Stomach (tissue), 9 donors: ENCODE results near the gene SESTD1. TPM values are rescaled to one million over a fixed set of nuclear protein-coding genes. Genes with fewer than 3 reads are reported as not detected.

Source experiments
- DNase-seq, 2 donors: peaks; one replicate each; pipeline versions ENCODE4 v3.0.0 to v3.0.0-alpha.2; 2013 to 2019
- H3K27ac ChIP-seq, 5 donors: fragments of 200-600 bp in 4 of 5; sonication (generic) in 4 of 5; one replicate each; pipeline ENCODE4 v1.5.1; 2013 to 2019; ENCODE audit warnings: mild to moderate bottlenecking in 1 of 5, moderate library complexity in 1 of 5
- H3K27me3 ChIP-seq, 3 donors: fragments of 200-600 bp; sonication (generic); one replicate each; pipeline ENCODE4 v1.5.1; 2017 to 2019; ENCODE audit warnings: mixed run types in 1 of 3
- H3K36me3 ChIP-seq, 4 donors: fragments of 200-600 bp; sonication (generic); 1 replicate in 3 of 4; 2 replicates in 1 of 4; pipeline ENCODE4 v1.5.1; 2016 to 2019
- H3K4me1 ChIP-seq, 4 donors: fragments of 200-600 bp; sonication (generic); one replicate each; pipeline ENCODE4 v1.5.1; 2016 to 2019
- H3K4me3 ChIP-seq, 4 donors: fragments of 200-600 bp; sonication (generic) in 3 of 4; one replicate each; pipeline ENCODE4 v1.5.1; 2016 to 2019; ENCODE audit warnings: mild to moderate bottlenecking in 1 of 4
- H3K9me3 ChIP-seq, 4 donors: fragments of 200-600 bp; sonication (generic); one replicate each; pipeline ENCODE4 v1.5.1; 2016 to 2019
- CTCF ChIP-seq, 7 experiments: fragments of 450-650 bp in 4 of 7; fragments of 200-600 bp in 3 of 7; sonication (generic) in 3 of 7; IDR thresholded peaks; one replicate each; pipeline ENCODE4 v1.5.1; 2016 to 2019; ENCODE audit warnings: antibody characterized with exemption in 7 of 7, control low read depth in 2 of 7, mild to moderate bottlenecking in 1 of 7
- EP300 ChIP-seq: sonication (generic); formaldehyde crosslinking; IDR thresholded peaks from one replicate; pipeline ENCODE4 v1.6.1; 2017; ENCODE audit warnings: antibody characterized with exemption
- POLR2A ChIP-seq, 4 donors: fragments of 450-650 bp; IDR thresholded peaks; one replicate each; pipeline ENCODE4 v1.6.1; 2016; ENCODE audit warnings: antibody characterized with exemption in 4 of 4, control low read depth in 2 of 4, mild to moderate bottlenecking in 1 of 4, moderate library complexity in 1 of 4
- POLR2AphosphoS5 ChIP-seq, 3 donors: sonication (generic); formaldehyde crosslinking; IDR thresholded peaks; one replicate each; pipeline ENCODE4 v1.6.1; 2016; ENCODE audit warnings: antibody characterized with exemption in 3 of 3
- WGBS, 5 donors: extraction: QIAGEN DNeasy Blood & Tissue Kit in 3 of 5; methylation state at CpG; one replicate each; pipeline versions ENCODE4 v1.1.5 to v1.1.7; 2013 to 2018; 5-methylcytosine and 5-hydroxymethylcytosine counted together
- intact Hi-C: fragments of 100-400 bp; cut with DNase I; formaldehyde crosslinking; loops from one replicate; pipeline ENCODE4 v1.15.1; 2023; ENCODE audit warnings: low total_unique reads
- polyA plus RNA-seq, 3 donors: library from polyadenylated mRNA; stranded (reverse); fragments of 200-250 nt; gene quantifications; one replicate each; pipeline ENCODE4 v1.2.3, GENCODE V29; 2013
- total RNA-seq, 5 donors: library from RNA; depleted of rRNA; stranded (reverse); fragments of >200 nt; gene quantifications; one replicate each; pipeline versions ENCODE4 v1.1.0 to v1.2.3, GENCODE V29; 2014 to 2016
- donor health status: healthy with polysubstance abuse.
- donor health status: Bipolar disorder and iron deficiency.
- donor health status: healthy.

The SESTD1 gene
- total and polyA plus RNA-seq, 8 donors, result 7.4 to 159 (median 26.2) TPM

- intact Hi-C loops, result no loop called here
- peak overlapping the region in 4 of 5 donors; percentile 11 to 76 (median 68) for H3K27ac ChIP-seq
- 68 to 80% (median 78%) methylated on average over 6 of the region's 6 CpGs for WGBS, 5 donors
Measured at GRCh38 chr2:179273461-179273962, 8.9 kb upstream of the SESTD1 start.

DNA sequence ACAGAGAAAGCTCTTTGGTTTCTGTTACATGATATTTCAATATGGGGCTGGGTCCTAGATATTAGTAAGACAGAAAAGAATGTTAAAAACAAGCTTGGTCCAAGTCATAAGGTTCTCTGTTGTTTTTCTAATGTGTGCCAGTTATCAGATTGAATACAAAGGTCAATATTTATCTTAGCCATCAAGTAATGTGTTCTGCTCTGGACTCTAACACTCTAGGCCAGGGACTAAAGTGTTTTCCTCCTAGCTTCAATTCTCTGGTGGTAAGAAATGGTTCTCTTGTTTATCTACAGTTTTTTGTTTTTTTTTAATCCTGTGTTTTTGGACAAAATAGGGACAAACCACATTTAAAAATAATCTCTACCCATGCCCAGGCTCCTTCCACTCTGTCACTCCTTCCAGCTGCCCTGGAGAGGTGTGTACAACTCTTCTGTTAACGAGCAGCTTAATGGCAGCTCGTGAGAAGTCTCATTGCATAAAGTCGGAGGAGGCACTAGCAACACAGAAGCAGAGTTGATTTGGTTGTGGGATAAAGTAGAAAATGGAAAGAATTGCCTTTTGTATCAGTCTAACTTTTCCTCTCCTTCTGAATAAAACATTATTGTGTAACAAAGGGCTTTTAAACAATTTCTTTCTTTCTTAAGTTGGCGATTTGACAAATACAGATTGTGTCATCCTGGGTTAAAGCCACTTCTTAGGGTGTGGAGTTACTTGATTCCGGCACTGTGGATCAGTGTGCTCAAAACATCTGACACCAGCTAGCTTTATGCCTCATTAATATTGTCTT, 8.0 kb upstream of the SESTD1 start:
- intact Hi-C loops, result no loop called here
- WGBS, 5 donors, result 40 to 54% (median 50%) methylated on average over 5 of the region's 5 CpGs
- H3K4me3 ChIP-seq, result no peak overlapping the region

More at GRCh38 chr2:179273461-179273962, 8.9 kb upstream of the SESTD1 start:
- no peaks in the 10 kb centered on the region for H3K27me3 ChIP-seq
- DNase-seq, result peak in 1 of 2 donors; percentile 13
- no peaks in the 10 kb centered on the region for H3K9me3 ChIP-seq
- no peaks in the 10 kb centered on the region for H3K36me3 ChIP-seq
- TF ChIP-seq POLR2A (IDR thresholded peaks at IDR 0.05) (no peak), CTCF (IDR thresholded peaks at IDR 0.05) (no peak), POLR2AphosphoS5 (IDR thresholded peaks at IDR 0.05) (no peak), EP300 (no peak)
- peaks cover 7 to 48% (median 23%) of the 10 kb centered on the region in 4 donors for H3K4me1 ChIP-seq
- H3K4me3 ChIP-seq, result no peak overlapping the region

GRCh38 chr2:179270689-179271088, 6.1 kb upstream of the SESTD1 start:
- intact Hi-C loops, result no loop called here
- H3K4me3 ChIP-seq, result no peak overlapping the region
- no peak for DNase-seq
- H3K4me1 ChIP-seq, result peaks cover 7 to 48% (median 24%) of the 10 kb centered on the region in 4 donors
- no peaks in the 10 kb centered on the region for H3K36me3 ChIP-seq
- no peaks in the 10 kb centered on the region for H3K27me3 ChIP-seq
- no peaks in the 10 kb centered on the region for H3K9me3 ChIP-seq
- 90 to 100% (median 93%) methylated on average over 2 of the region's 2 CpGs for WGBS, 5 donors
- TF ChIP-seq CTCF (IDR thresholded peaks at IDR 0.05), result no peak
- no peak for TF ChIP-seq EP300
- TF ChIP-seq POLR2A (IDR thresholded peaks at IDR 0.05), result no peak
- TF ChIP-seq POLR2AphosphoS5 (IDR thresholded peaks at IDR 0.05), result no peak
- no peak overlapping the region for H3K27ac ChIP-seq

More for the DNA sequence above, 8.0 kb upstream of the SESTD1 start:
- peak in 1 of 7 experiments; percentile 3 for TF ChIP-seq CTCF (IDR thresholded peaks at IDR 0.05)
- TF ChIP-seq EP300, result no peak
- Histone ChIP-seq H3K4me1 (peaks cover 7 to 48% (median 23%) of the 10 kb centered on the region in 4 donors), H3K27me3 (no peaks in the 10 kb centered on the region), H3K27ac (peak overlapping the region in 4 of 5 donors; percentile 11 to 76 (median 68)), H3K36me3 (no peaks in the 10 kb centered on the region), H3K9me3 (no peaks in the 10 kb centered on the region)
- DNase-seq, result peak in 1 of 2 donors; percentile 39

DNA sequence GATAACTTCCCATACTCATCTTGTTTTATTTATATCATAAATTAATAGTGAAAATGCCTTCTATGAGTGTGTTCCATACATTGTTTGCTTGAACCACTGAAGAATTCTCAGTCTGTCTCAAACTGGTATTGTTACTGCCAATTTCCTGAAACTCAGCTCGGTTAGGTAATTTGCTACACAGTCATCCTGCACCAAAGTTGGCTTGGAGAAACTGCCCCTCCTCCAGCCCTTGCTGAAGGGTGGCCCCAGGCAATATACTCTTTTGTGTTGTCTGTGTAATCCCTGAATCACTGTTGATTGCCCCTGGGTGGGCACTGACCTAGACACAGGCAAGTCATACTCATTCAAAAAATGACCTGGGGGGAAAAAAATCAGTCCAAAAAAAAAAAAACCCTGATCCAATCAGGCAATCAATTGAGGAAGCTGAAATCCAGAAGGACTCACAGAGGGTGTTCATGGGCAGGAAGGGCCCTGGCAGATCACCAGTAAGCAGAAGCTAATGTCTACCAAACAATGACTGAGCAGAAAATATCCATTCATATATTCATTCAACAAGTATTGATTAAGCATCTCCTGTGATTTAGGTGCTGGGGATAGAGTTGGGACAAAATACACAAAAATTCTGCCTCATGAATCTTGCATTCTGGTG, 3.8 kb upstream of the SESTD1 start:
- no peaks in the 10 kb centered on the region for H3K36me3 ChIP-seq
- TF ChIP-seq EP300, result no peak
- no peak for TF ChIP-seq POLR2AphosphoS5 (IDR thresholded peaks at IDR 0.05)
- TF ChIP-seq POLR2A (IDR thresholded peaks at IDR 0.05), result no peak
- no peak for TF ChIP-seq CTCF (IDR thresholded peaks at IDR 0.05)
- intact Hi-C loops, result no loop called here
- no peaks in the 10 kb centered on the region for H3K27me3 ChIP-seq
- H3K4me1 ChIP-seq, result peaks cover 15 to 36% (median 24%) of the 10 kb centered on the region in 4 donors
- 28 to 42% (median 40%) methylated on average over 1 of the region's 1 CpG for WGBS, 5 donors
- peak in 1 of 2 donors; percentile 5 for DNase-seq
- peak overlapping the region in 1 of 5 donors; percentile 15 for H3K27ac ChIP-seq
- H3K9me3 ChIP-seq, result no peaks in the 10 kb centered on the region
- no peak overlapping the region for H3K4me3 ChIP-seq
